Measurements from ENCODE around the gene NTNG2.

NTNG2 gene

GRCh38 chr9:132169672-132170392, 8.0 kb downstream of the NTNG2 start:
- H3K27ac ChIP-seq = no peak overlapping the region
- TF ChIP-seq CTCF (IDR thresholded peaks at IDR 0.05) (peak; percentile 98), ZFX (IDR thresholded peaks at IDR 0.05; ENCODE audit: borderline replicate concordance) (no peak)

- H3K27ac ChIP-seq = no peak overlapping the region
- TF ChIP-seq ZFX (IDR thresholded peaks at IDR 0.05; ENCODE audit: borderline replicate concordance) (no peak), CTCF (IDR thresholded peaks at IDR 0.05) (no peak)
These were observed 9.8 kb downstream of the NTNG2 start for GRCh38 chr9:132171702-132172101.

GRCh38 chr9:132172185-132172584, 10.3 kb downstream of the NTNG2 start:
- TF ChIP-seq ZFX (IDR thresholded peaks at IDR 0.05; ENCODE audit: borderline replicate concordance) (no peak), CTCF (IDR thresholded peaks at IDR 0.05) (no peak)
- no peak overlapping the region for H3K27ac ChIP-seq

- no peak overlapping the region for H3K27ac ChIP-seq
- TF ChIP-seq ZFX (IDR thresholded peaks at IDR 0.05; ENCODE audit: borderline replicate concordance) (no peak), CTCF (IDR thresholded peaks at IDR 0.05) (no peak)
These were observed 13.6 kb downstream of the NTNG2 start for GRCh38 chr9:132175431-132175830.

DNA sequence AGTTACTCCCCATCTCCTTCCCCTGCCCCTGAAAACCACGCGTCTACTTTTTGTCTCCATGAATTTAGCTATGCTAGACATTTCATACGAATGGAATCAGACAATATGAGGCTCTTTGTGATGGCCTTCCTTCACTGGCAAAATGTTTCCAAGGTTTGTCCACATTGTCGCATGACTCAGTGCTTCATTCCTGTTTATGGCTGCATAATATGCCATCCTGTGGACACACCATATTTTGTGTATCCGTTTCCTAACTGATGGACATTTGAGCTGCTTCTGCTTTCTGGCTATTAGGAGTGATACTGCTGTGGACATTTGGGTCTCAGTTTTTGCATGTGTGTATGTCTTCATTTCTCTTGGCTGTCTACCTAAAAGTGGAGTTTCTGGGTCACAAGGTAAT, 14.5 kb downstream of the NTNG2 start:
- TF ChIP-seq ZFX (IDR thresholded peaks at IDR 0.05; ENCODE audit: borderline replicate concordance) (no peak), CTCF (IDR thresholded peaks at IDR 0.05) (no peak)
- no peak overlapping the region for H3K27ac ChIP-seq

GRCh38 chr9:132181796-132182313, 20.0 kb downstream of the NTNG2 start:
- TF ChIP-seq ZFX (IDR thresholded peaks at IDR 0.05; ENCODE audit: borderline replicate concordance) = no peak
- no peak overlapping the region for H3K27ac ChIP-seq

DNA sequence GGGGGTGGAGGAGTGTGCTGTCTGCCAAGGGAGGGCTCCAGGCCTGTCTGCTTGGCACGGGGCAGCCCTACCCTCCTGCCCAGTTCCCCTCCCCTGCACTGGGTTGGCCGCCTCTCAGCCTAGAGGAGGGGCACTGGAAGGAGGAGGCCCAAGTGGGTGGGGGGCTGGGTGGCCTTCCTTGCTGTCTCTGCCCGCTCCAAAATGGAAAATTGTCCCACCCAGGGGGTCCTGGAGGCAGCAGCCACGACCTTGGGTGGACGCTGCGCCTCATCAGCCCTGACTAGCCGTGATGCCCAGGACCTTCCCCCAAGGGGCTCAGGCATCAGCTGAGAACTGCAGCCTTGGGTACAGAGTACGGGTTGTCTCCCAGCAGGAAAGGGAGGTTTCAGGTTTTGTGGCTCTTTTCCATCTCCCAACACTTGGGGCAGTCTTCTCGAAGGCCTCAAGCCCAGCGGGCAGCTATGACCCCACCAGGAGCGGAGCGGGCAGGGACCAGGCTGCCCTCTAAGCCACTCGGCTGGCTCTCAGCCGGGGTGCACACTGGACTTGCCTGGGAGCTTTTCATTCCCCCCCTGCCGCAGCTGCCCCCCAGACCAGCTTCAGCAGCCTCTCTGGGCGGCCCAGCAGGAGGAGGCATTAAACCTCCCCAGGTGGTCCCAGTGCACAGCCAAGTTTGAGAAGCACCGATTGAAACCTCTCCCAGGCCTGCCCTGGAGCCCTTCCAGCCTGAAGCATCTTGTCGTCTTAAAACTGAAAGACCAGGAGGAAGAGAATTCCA, 20.6 kb downstream of the NTNG2 start:
- TF ChIP-seq CTCF (IDR thresholded peaks at IDR 0.05) = peak; percentile 21; the same call in 1 of the 2 replicates
- no peak for TF ChIP-seq ZFX (IDR thresholded peaks at IDR 0.05; ENCODE audit: borderline replicate concordance)
- H3K27ac ChIP-seq = no peak overlapping the region
